Thoracic aorta (tissue), 2 donors: ENCODE data around the gene SLC6A16. TPM values are rescaled to one million over a fixed set of nuclear protein-coding genes. Genes with fewer than 3 reads are reported as not detected.
"Not testable (repeated sequence)": the region's sequence is repeated elsewhere in the genome, so short reads cannot be mapped to it uniquely, and the experiment has no call there.

Experiments
- ATAC-seq: fragments of 150-250 bp; one replicate; pipeline ENCODE4 v1.8.0; 2017; ENCODE audit warnings: low read depth; ENCODE audit not compliant: insufficient number of reproducible peaks, low FRiP score
- DNase-seq: peaks from one replicate; pipeline ENCODE4 v3.0.0-alpha.2; 2020; ENCODE audit warnings: low spot score
- H3K27ac ChIP-seq, 2 donors: fragments of 200-600 bp; sonication (generic); 1 replicate in 1 of 2; 2 replicates in 1 of 2; pipeline ENCODE4 v1.5.1; 2016; ENCODE audit warnings: mild to moderate bottlenecking in 2 of 2, moderate library complexity in 2 of 2
- H3K27me3 ChIP-seq: fragments of 200-600 bp; sonication (generic); replicated peaks from 2 replicates; pipeline ENCODE4 v1.6.0; 2016; ENCODE audit warnings: mild to moderate bottlenecking; ENCODE audit not compliant: insufficient read depth
- H3K36me3 ChIP-seq: fragments of 200-600 bp; sonication (generic); one replicate; pipeline ENCODE4 v1.5.1; 2016
- H3K4me1 ChIP-seq, 2 donors: fragments of 200-600 bp; sonication (generic); 1 replicate in 1 of 2; 2 replicates in 1 of 2; pipeline versions ENCODE4 v1.5.1 to v1.6.0; 2016; ENCODE audit warnings: low read depth in 2 of 2, mild to moderate bottlenecking in 1 of 2; ENCODE audit not compliant: control insufficient read depth in 1 of 2
- H3K4me3 ChIP-seq: fragments of 200-600 bp; sonication (generic); 2 replicates; pipeline ENCODE4 v1.5.1; 2016; ENCODE audit warnings: mild to moderate bottlenecking
- H3K9me3 ChIP-seq: fragments of 200-600 bp; sonication (generic); 2 replicates; pipeline ENCODE4 v1.5.1; 2016
- total RNA-seq, 2 donors: library from RNA; depleted of rRNA; stranded (reverse); fragments of >200 nt; gene quantifications; one replicate each; pipeline versions ENCODE4 v1.1.0 to v1.2.3, GENCODE V29; 2016
- TF ChIP-seq, protein P1 (sequence below): fragments of 200-600 bp; sonication (generic); IDR thresholded peaks from one replicate; pipeline ENCODE4 v1.5.1; 2019; ENCODE audit warnings: antibody characterized with exemption

SLC6A16 gene
- 1 to 10 TPM; 2.4 to 2.8 TPM for total RNA-seq

DNA sequence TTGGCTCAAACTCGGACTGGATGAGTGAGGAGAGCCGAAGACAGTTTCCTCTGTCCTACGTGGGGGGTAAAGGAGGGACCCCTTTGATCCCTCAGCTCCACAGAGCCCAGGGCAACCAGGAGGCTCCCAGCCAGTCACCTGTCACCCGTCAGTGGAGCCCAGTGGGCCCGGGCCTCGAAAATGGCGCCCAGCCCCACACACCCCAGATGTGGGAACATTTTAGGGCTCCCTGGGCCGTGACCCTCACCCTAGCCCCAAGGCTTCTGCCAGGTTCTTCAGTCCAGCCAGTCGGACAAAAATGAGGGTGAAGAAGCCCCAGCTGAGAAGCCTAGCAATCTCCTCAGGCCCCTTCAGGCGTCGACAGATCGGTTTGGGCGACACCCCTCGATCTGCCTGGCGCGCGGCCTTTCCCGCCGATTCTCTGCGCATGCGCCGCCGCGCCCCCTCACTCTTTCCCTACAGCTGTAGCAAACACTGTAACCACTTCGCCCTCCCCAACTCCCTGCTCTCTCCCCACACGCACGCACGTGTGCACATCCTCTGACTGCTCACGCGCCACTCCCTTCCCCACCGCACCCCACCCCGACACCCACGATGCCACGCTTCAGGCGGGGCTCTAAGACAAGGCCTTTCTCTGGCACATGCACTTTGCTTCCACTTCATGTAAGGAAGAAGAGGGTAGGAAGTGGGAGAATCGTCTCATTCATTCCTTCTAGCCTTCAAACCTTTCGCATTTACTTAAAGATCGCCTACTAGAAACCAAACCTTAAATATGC lies at the start of gene SLC6A16:
SLC6A16 (minus strand) TSS at position 391 of the 776 bp plus-strand sequence. CDS start 13,844 bp downstream, outside the sequence.
- Histone ChIP-seq H3K27me3 (no peaks in the 10 kb centered on the region), H3K36me3 (no peaks in the 10 kb centered on the region), H3K4me1 (no peaks in the 10 kb centered on the region), H3K9me3 (peaks cover 3% of the 10 kb centered on the region), H3K4me3 (no peak within 1 kb of the TSS), H3K27ac (no peak within 1 kb of the TSS)
- no peak for DNase-seq
- no peak for ATAC-seq
- TF ChIP-seq, protein P1, sequence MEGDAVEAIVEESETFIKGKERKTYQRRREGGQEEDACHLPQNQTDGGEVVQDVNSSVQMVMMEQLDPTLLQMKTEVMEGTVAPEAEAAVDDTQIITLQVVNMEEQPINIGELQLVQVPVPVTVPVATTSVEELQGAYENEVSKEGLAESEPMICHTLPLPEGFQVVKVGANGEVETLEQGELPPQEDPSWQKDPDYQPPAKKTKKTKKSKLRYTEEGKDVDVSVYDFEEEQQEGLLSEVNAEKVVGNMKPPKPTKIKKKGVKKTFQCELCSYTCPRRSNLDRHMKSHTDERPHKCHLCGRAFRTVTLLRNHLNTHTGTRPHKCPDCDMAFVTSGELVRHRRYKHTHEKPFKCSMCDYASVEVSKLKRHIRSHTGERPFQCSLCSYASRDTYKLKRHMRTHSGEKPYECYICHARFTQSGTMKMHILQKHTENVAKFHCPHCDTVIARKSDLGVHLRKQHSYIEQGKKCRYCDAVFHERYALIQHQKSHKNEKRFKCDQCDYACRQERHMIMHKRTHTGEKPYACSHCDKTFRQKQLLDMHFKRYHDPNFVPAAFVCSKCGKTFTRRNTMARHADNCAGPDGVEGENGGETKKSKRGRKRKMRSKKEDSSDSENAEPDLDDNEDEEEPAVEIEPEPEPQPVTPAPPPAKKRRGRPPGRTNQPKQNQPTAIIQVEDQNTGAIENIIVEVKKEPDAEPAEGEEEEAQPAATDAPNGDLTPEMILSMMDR, result no peak

DNA sequence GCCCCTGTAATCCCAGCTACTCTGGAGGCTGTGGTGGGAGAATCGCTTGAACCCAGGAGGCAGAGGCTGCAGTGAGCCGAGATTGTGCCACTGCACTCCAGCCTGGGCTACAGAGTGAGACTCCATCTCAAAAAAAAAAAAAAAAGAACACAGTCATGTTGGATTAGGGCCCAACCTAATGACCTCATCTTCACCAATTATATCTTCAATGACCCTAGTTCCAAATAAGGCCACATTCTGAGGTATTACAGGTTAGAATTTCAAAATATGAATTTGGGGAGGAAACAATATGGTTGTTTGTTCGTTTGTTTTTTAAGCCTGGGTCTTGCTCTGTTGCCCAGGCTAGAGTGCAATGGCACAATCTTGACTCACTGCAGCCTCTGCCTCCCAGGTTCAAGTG lies 48.2 kb upstream of the SLC6A16 start:
- not testable (repeated sequence) for H3K27me3 ChIP-seq, ATAC-seq, H3K4me1 ChIP-seq, DNase-seq, H3K27ac ChIP-seq, H3K36me3 ChIP-seq, H3K4me3 ChIP-seq
- H3K9me3 ChIP-seq, result peaks cover 14% of the 10 kb centered on the region

DNA sequence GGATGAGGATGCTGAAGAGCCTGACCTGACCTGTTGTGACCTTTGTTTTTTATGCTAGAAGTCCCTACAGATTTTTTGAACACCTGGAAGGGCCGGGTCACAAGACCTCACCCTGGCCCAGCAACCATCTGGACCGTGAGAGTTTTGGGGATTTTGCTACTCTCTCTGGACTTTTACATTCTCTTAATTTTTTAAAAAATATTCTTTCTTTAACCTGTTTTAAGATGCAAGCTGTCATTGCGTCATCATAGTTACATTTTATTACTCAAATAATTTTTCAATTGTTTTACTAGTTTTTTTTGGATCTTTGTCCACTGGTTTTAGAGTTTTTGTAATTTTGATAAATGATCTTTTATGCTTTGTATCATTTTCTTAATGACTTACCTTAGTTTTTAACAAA lies 46.2 kb upstream of the SLC6A16 start:
- peaks cover 14% of the 10 kb centered on the region for H3K9me3 ChIP-seq
- no peak for ATAC-seq
- no peak for DNase-seq
- TF ChIP-seq, protein P1, result no peak
- no peak overlapping the region for H3K4me3 ChIP-seq
- H3K36me3 ChIP-seq, result no peaks in the 10 kb centered on the region
- no peak overlapping the region for H3K27ac ChIP-seq
- no peaks in the 10 kb centered on the region for H3K4me1 ChIP-seq
- no peaks in the 10 kb centered on the region for H3K27me3 ChIP-seq

DNA sequence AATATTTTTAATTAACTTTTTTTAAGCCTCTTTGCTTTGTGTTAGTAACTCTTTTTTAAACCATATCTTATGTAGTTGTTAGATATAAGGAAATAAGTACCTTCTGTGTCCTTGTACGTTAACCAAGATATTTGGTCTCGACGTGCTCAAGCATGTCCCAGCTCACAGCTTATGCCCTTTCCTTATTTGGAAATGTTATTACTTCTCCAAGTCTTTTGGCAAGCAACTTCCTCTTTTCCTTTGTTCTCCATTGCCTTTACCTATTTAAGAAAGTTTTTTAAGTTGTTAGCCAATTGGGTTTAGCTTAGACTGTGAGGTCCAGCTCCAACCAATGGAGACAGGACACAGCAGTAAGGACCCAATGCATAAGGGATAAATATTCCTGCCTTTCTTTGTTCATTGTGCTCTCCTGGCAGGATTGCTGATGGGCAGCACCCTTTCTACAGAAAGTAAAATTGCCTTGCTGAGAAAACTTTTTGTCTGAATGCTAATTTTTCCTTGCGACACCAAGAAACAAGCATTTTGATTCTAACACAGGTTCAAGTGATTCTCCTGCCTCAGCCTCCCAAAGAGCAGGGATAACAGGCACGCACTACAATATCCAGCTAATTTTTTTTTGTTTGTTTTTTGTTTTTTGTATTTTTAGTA lies 43.8 kb upstream of the SLC6A16 start:
- ATAC-seq (no peak), DNase-seq (no peak)
- Histone ChIP-seq H3K4me1 (peaks cover 0 to 3% of the 10 kb centered on the region in 2 donors), H3K36me3 (no peaks in the 10 kb centered on the region), H3K4me3 (no peak overlapping the region), H3K27ac (no peak overlapping the region), H3K9me3 (peaks cover 14% of the 10 kb centered on the region), H3K27me3 (no peaks in the 10 kb centered on the region)
- TF ChIP-seq, protein P1, result no peak

DNA sequence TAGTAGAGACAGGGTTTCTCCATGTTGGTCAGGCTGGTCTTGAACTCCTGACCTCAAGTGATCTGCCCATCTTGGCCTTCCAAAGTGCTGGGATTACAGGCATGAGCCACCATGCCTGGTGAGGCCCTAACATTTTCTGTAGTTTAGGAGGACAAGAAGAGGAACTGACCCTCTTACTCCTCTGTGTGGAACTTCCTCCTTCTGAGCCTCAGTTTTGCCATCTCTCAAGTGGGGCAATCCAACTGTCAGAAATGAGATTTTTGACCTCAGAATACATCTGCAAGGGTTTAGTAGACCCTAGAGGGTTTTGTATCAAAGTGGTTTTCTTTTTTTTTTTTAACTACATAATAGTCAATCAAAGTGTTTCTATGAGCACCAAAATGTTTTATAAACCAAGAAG lies 41.1 kb upstream of the SLC6A16 start:
- H3K27me3 ChIP-seq, result no peaks in the 10 kb centered on the region
- ATAC-seq (no peak), DNase-seq (no peak)
- no peaks in the 10 kb centered on the region for H3K36me3 ChIP-seq
- peaks cover 4 to 6% of the 10 kb centered on the region in 2 donors for H3K4me1 ChIP-seq
- H3K9me3 ChIP-seq, result peaks cover 14% of the 10 kb centered on the region
- TF ChIP-seq, protein P1, result no peak
- H3K4me3 ChIP-seq, result no peak overlapping the region
- H3K27ac ChIP-seq, result no peak overlapping the region
